ENCODE results near the gene PXDN.

DNA sequence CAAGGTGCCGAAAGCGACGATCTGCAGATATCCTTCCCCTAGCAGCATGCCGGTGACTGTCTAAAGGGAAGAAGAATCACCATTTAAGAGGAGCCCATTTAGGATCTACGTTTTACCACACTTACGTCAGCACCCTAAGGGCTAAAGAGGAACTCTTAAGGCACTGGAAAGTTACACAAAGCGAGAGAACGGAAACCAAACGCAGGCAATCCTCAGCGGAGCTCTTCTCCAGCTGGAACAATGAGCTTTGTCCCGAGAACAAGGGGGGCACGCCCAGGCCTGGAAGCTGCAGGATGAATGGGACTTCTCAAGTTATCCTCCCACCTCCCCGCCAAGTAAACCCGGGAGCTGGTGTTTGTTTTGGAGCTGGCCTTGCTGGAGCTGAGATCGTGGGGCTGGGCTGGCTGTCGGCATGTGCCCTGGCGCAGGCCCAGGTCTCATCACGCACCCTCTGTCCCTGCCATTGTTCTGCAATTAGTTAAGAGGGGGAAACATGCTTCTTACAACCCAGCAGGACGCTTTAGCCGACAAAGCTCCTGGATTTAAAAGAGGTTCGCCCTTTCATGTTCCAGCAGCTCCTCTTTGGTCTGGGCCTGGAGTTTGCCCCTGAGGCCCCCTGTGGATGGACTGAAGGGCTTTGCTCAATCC is 36.4 kb downstream of the PXDN start:
- TF ChIP-seq TAF1 (IDR thresholded peaks at IDR 0.05; ENCODE audit: borderline replicate concordance, low read depth, low read length) (no peak), POLR2AphosphoS5 (IDR thresholded peaks at IDR 0.05; ENCODE audit: low read depth, low read length) (no peak)

Data from GM12892 (cell line).